NB4 (cell line): Measurements from ENCODE around the gene WDR81.

Experiments used
- CTCF ChIP-seq: IDR thresholded peaks from one replicate; pipeline ENCODE4 v1.5.1; 2012; ENCODE audit warnings: low read depth, low read length
- MAX ChIP-seq: IDR thresholded peaks from 2 replicates; pipeline ENCODE4 v1.6.1; 2011; ENCODE audit warnings: low read depth, low read length
- MYC ChIP-seq: IDR thresholded peaks from 2 replicates; pipeline ENCODE4 v1.6.1; 2011; ENCODE audit warnings: low read depth, low read length
- POLR2A ChIP-seq: IDR thresholded peaks from 2 replicates; pipeline ENCODE4 v1.6.1; 2011; ENCODE audit warnings: mild to moderate bottlenecking; ENCODE audit not compliant: insufficient read length; ENCODE audit errors: extremely low read depth

- TF ChIP-seq CTCF, result no peak
- TF ChIP-seq MAX, result no peak
- no peak for TF ChIP-seq POLR2A
- TF ChIP-seq MYC, result no peak
Measured at GRCh38 chr17:1736348-1737281, 12.1 kb downstream of the WDR81 start.
